ENCODE measurements around the gene ATP1B1. TPM values are rescaled to one million over a fixed set of nuclear protein-coding genes. Genes with fewer than 3 reads are reported as not detected.
A peak's percentile ranks its signal among the peaks of the same experiment; 100 is the strongest.

Gene ATP1B1
- total and polyA plus RNA-seq, 2 of the 13 experiments (the other 11 are each of a cell fraction or from before 2014, with no cell fraction given): 134 to 135 TPM

DNA sequence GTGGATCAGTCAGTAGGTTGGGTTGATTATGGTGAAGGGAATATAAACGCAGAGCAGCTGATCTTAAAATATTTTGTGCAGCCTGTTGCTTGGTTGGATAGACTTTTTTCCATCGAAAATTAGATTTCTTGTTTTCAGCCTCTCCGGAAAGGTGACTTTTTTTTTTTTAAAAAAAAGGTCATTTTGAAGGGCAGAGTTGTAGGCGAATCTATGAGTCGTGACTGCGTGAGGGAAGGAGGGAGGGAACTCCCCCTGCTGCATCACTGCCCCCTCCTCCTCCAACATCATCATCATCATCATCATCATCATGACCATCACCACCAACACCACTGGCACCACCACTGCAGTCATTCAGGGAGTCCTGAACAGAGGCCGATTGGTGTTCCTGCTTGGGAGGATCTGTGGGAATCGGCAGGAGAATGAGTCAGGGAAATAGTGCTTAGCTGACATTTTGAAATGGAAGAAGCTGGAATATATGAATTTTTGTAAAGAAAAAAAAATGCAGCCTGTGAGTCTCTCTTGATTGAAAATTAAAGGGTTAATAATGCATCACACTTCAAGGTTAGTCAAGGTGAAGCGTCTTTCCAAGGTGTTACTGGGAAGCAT lies 1.2 kb downstream of the ATP1B1 start (continued):
- TF ChIP-seq TCF12 (IDR thresholded peaks at IDR 0.05) (no peak), TCF12 (CRISPR knock-in tag; IDR thresholded peaks at IDR 0.05) (no peak), ZNF883 (CRISPR knock-in tag; IDR thresholded peaks at IDR 0.05; ENCODE audit: not compliant biosample characterization) (no peak), KLF12 (CRISPR knock-in tag; IDR thresholded peaks at IDR 0.05; ENCODE audit: borderline replicate concordance) (no peak), ZNF256 (CRISPR knock-in tag; conservative IDR thresholded peaks at IDR 0.05) (no peak), ZNF207 (IDR thresholded peaks at IDR 0.05; ENCODE audit: borderline replicate concordance) (no peak), SALL1 (CRISPR knock-in tag; IDR thresholded peaks at IDR 0.05) (no peak), RFX3 (CRISPR knock-in tag; IDR thresholded peaks at IDR 0.05) (no peak), NCOR1 (IDR thresholded peaks at IDR 0.05; ENCODE audit: borderline replicate concordance, low read length) (no peak), HOXA3 (CRISPR knock-in tag; IDR thresholded peaks at IDR 0.05) (no peak), ESRRA (CRISPR knock-in tag; IDR thresholded peaks at IDR 0.05; ENCODE audit: low read depth) (peak; percentile 25; the same call in 1 of the 2 replicates), ZNF12 (CRISPR knock-in tag; IDR thresholded peaks at IDR 0.05) (no peak), GZF1 (CRISPR knock-in tag; IDR thresholded peaks at IDR 0.05) (no peak)
- TF ChIP-seq, protein P1, sequence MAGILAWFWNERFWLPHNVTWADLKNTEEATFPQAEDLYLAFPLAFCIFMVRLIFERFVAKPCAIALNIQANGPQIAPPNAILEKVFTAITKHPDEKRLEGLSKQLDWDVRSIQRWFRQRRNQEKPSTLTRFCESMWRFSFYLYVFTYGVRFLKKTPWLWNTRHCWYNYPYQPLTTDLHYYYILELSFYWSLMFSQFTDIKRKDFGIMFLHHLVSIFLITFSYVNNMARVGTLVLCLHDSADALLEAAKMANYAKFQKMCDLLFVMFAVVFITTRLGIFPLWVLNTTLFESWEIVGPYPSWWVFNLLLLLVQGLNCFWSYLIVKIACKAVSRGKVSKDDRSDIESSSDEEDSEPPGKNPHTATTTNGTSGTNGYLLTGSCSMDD (CRISPR knock-in tag; IDR thresholded peaks at IDR 0.05): no peak
- TF ChIP-seq, protein P2, sequence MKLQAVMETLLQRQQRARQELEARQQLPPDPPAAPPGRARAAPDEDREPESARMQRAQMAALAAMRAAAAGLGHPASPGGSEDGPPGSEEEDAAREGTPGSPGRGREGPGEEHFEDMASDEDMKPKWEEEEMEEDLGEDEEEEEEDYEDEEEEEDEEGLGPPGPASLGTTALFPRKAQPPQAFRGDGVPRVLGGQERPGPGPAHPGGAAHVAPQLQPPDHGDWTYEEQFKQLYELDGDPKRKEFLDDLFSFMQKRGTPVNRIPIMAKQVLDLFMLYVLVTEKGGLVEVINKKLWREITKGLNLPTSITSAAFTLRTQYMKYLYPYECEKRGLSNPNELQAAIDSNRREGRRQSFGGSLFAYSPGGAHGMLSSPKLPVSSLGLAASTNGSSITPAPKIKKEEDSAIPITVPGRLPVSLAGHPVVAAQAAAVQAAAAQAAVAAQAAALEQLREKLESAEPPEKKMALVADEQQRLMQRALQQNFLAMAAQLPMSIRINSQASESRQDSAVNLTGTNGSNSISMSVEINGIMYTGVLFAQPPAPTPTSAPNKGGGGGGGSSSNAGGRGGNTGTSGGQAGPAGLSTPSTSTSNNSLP (IDR thresholded peaks at IDR 0.05; ENCODE audit: low read depth, low read length): no peak
- TF ChIP-seq, protein P3, sequence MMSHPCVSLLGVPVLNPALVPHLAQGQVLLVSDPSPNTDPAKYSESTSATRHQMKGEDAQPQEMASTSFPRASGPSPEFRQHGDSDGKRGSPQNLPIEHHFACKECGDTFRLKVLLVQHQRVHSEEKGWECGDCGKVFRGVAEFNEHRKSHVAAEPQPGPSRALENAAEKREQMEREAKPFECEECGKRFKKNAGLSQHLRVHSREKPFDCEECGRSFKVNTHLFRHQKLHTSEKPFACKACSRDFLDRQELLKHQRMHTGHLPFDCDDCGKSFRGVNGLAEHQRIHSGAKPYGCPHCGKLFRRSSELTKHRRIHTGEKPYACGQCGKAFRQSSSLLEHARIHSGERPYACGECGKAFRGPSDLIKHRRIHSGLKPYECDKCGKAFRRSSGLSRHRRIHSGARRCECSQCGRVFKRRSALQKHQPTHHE (CRISPR knock-in tag; IDR thresholded peaks at IDR 0.05; ENCODE audit: borderline replicate concordance): no peak
